ENCODE data around the gene FRMPD4.

FRMPD4 gene

DNA sequence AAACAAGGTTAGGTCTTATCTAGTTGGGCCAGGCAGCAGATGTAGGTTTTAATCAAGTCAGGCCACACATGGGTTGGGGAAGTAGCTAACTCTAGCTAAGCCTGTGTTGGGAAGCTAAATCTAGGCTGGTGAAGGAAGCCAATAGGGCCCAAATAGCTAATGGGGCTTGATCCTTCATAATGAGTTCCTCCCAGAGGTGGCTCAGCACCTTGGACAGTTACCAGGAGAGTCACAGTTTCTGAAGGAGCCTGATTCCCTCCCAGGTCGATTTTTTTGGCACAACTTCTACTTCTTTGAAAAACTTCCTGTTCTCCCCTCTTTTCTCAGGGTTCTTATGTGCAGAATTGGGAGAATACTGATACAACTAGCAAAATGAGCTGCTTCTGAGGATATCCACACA lies 410.5 kb downstream of the FRMPD4 start:
- DNase-seq, result peak; percentile 31

DNA sequence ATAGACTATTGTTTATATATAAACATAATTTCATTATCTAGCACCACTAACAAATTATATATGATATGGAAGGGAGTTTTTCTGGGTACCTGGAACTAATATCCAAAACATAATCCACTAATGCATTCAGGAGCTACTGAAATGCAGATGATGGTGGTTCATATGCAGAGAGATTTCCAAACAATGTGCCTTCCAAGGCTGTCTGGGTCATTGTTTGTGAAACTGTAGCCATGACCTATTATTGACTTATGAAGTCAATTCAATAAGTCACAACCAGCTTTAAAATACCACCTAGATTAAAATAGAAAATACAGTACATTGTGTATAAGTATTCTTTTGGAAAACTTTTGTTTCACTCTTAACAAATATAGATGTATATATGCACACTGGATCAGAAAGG lies 415.9 kb downstream of the FRMPD4 start:
- DNase-seq, result no peak

GRCh38 chrX:12563121-12563520 lies 424.8 kb downstream of the FRMPD4 start:
- peak; percentile 54 for DNase-seq

DNA sequence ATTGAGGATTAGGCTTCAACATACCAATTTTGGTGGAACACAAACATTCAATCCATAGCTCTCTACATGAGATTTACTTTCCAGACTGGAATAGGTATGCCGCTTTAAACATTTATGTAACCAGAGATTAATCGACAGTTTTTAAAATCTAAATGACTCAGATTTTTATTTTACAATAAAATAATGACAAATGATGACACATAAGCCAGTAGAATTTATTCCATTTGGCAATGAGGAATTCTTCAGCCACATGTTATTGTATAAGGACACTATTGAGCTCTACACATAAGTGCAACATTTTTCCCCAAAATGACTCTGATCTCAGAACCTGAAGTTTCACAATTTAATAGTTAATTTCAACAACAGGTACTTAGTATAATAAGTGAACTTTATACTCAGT lies 425.9 kb downstream of the FRMPD4 start:
- no peak for DNase-seq

- DNase-seq, result peak; percentile 2
These were observed 429.6 kb downstream of the FRMPD4 start for GRCh38 chrX:12567857-12568256.

DNA sequence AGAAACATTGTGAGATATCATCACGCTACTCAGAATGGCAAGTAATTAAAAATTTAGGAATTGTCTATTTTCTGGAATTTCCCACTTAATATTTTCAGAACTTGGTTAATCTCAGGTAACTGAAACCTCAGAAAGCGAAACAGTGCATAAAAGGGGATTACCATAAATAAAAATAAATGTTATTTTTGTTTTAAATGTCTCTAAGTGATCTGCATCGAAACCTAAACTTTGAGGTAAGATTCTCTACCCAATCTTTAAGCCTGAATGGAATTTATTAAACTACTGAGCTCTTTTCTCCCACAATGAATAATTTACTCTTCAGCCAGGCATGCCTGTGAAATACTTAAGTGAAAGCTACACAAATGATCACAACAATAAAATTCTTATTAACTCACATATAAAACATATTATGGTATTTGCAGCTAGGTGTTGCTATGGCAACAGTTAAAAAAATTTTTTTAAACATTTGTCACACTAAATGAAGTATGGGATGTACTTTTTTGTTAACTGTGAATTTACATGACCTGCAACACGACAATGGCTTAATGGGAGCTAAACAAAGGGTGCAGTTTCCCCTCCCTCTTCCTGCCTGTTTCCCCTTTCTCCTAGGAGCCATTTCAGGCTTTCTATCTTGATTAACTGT lies 432.7 kb downstream of the FRMPD4 start:
- no peak for DNase-seq

DNA sequence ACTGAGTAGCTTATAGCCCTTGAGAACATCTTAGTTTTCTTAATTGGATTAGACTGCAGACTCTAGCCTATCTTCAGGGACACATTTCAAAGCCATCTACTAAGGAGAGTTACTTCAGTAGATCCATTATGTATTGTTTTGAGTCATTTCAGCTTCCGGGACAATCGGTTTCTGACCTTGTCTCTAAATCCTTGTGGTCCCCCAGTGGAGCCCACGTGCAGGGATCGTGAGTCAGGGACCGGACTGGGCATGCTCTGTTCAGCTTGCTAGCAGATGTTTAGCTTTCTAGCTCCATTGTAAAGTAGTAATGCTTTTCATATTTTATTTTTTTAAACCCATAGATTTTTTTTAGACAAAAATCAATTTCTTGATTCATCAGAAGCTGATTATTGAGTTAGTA lies 441.0 kb downstream of the FRMPD4 start:
- DNase-seq, result no peak

- DNase-seq, result peak; percentile 3
These were observed 442.3 kb downstream of the FRMPD4 start for GRCh38 chrX:12580548-12580947.

DNA sequence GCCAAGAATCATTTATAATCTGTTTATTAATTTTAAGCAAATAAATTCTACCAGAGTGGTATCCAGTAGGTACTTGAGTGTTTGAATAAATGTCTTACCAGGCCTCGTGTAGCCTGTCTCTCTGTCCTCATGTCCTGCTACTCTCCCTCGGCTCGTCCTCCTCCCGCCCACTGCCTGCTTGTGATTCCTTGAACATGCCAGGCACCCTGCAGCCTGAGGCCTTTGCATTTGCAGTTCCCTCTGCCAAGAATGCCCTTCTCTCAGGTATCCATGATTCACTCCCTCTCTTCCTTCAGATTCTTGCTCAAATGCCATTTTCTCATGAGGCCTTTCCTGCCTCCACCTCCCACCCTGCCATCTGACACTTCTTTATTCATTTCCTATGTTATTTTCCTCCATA lies 443.3 kb downstream of the FRMPD4 start:
- DNase-seq, result no peak

DNA sequence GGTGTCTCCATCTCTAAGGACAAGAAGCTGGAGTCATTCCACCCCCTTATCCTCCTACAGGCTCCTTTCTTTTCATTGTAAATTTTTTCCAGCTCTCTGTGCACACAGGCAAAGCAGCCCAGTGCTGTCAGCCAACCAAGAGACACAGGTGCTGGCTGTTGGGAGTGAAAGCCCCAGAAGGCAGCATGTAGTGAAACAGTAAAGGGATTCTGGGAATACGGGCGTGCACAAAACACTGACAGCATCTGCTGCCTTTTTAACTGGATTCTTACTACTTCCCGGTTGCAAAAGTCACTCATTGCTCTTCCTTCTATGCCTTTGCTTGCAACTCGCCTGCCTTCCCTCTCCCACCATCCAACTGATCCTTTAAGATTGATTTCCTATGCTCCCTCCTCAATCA lies 444.4 kb downstream of the FRMPD4 start:
- no peak for DNase-seq

GRCh38 chrX:12583543-12583942 lies 445.3 kb downstream of the FRMPD4 start:
- DNase-seq, result no peak

- DNase-seq, result no peak
These were observed 457.4 kb downstream of the FRMPD4 start for GRCh38 chrX:12595720-12596119.

DNA sequence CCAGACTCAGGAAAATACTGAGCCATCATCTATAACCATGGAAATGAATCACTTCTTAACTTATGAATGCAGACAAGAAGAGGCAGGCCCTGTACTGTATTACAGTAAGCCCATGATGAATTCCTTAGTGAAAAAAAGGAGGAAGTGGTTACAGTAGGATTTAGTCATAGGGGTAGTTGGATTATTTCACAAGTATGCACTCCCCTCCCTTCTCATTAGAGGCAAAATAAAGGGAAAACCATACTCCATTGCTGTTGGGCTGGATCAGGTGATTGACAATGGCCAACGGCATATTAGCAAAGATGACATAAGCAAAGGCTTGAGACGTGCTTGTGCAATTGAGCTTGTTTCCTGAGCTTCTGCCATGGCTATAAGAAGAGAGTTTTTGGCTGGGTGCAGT lies 471.8 kb downstream of the FRMPD4 start:
- DNase-seq, result peak; percentile 92

DNA sequence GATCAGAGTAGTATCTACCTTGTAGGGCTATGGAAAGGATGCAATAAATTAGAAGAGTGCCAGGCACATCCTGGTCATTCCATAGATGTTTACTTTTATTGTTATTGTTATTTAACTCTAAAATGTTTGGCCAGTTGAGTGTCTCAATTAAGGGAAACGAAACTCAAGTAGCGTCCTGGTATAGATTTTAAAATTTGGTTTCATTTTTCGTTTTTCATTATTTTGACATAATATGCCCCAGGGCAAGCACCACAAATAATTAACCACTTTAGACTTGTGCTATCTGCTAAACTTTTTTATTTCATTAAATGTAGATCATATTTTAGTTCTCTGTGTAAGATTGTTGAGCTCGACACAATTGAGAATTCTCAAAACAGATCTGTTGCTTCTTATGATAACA lies 473.2 kb downstream of the FRMPD4 start:
- DNase-seq, result no peak

DNA sequence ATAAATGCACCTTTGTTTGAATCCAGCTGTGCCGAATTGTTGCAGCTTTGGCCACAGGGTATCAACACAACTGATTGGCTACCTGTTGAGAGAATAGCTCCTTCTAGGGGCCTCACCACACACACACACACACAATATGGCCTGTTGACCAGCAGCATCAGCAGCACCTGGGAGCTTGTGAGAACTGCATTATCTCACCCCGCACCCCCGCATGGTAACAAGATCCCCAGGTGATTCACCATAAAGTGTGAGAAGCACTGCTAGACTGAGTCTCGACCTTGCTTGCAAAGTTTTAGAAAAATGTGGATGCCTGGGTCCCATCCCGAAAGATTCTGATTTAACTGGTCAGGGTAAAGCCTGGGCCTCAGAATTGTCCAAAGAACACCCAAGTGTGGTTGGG lies 476.0 kb downstream of the FRMPD4 start:
- no peak for DNase-seq

DNA sequence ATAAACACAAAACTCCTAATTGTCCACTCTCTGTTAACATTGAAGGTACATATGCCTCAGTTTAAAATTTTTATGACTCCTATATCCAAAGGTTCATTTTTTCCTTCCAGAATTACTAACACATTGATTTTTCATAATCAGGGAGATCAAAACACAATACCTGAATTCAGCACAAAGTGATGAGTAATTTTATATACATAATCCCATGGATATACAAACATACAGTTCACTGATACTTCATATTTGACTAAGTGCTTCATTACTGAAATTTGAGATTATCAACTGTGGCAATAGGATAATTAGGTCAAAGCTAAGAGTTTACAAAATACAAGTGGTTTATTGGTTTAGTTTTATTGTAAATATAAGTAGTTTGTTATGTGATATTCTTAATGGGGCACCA lies 476.8 kb downstream of the FRMPD4 start:
- no peak for DNase-seq

DNA sequence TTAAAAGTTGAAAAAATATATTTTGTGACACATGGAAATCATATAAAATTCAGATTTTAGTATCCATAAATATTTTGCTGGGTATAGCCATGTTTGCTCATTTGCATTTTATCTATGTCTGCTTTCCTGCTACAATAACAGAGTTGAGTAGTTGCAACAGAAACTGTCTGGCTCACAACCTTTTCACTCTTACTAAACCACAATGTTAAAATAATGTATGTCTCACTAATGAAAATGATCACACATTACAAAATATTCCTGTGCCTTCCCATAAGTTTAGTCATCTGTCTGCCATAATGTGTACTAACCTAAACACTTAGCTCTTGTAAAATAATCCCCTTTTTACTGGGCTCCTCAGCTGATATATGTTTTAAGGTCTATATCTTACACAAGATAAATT lies 479.0 kb downstream of the FRMPD4 start:
- DNase-seq, result peak; percentile 8

DNA sequence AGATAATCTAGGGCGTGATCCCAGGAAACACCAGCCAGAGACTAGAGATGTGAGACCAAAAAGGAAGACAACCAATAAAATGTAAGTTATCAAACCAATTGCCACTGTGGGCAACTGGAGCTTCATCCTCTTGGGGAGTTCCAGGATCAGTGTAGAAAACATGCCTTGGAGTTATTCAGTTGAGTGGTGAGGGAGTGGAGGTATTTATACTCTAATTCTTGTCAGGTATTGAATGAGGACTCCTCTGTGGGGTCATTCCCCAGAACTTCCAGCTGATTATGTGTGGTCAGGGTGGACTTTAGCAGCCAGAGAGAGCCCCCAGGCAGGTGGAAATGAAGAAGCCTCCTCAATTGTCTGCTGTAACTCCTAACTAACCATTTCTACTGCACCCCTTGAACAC lies 509.0 kb downstream of the FRMPD4 start:
- no peak for DNase-seq

DNA sequence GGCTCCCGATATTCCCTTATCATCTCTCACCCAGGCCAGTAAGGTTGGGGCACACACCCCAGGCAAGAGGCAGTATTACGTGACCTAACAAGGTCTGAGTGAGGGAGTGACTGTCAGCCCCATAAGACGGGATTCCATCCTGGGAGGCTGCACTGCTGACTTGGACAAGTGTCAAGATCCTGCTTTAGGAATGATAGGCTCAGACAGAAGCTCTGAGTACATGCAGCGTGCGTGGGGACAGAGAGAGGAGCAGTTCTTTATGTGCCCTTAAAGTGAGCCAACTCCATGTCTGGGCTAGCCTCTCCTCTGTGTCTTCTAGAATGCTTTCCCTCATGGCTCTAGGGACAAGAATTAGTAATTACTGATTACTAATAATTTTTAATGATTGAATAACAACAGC lies 510.7 kb downstream of the FRMPD4 start:
- no peak for DNase-seq

DNA sequence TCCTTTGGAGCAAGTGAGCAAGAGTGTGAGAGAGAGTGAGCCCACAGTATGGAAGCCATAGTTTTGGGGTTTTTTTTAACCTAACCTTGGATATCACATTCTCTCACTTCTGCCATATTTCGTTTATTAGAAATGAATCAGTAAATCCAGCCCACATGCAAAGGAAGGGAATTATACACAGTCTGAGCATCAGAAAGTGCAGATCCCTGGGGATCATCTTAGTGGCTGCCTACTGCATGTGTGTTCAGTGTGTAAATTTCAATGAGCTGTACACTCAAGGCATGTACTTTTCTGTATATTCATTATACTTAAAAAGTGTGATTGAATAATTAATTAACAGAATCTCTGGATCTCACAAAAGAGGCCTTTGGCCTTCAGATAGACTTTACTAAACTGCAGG lies 519.2 kb downstream of the FRMPD4 start:
- no peak for DNase-seq

DNA sequence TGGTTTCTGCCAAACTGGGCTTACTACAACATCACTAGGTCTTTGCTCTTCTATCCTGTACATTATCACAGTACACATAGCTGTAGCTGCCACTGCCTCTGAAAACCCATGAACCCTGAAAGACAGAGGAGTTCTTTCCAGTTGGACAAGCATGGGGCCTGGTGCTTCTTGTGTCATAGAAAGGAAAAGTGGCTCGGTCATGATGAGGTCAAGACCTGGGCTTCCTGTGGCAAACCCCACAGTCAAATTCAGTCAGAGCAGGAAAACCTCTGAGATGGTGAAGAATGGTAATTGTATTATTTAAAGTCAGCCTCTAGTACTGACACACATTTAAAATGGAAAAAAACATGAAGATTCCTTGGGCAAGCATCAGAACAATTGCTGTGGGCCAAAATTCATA lies 519.6 kb downstream of the FRMPD4 start:
- no peak for DNase-seq

DNA sequence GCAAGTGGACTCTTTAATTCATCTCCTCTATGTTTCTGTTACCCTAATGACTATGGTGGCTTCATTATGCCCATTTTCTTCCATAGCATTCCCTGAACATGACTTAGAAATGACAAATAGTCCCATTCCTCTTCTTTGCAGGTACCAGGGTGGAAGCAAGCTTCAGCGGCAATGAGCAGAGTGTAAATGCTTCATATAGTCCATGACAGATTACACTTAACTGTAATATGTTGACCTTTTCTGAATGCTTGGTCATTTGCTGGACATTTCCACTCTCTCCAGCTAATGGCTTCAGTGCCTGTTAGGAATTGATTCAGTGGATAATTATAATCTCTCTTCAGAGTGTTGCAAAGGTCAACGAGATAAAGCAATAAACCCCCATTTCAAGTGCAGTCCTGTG lies 523.2 kb downstream of the FRMPD4 start:
- no peak for DNase-seq

DNA sequence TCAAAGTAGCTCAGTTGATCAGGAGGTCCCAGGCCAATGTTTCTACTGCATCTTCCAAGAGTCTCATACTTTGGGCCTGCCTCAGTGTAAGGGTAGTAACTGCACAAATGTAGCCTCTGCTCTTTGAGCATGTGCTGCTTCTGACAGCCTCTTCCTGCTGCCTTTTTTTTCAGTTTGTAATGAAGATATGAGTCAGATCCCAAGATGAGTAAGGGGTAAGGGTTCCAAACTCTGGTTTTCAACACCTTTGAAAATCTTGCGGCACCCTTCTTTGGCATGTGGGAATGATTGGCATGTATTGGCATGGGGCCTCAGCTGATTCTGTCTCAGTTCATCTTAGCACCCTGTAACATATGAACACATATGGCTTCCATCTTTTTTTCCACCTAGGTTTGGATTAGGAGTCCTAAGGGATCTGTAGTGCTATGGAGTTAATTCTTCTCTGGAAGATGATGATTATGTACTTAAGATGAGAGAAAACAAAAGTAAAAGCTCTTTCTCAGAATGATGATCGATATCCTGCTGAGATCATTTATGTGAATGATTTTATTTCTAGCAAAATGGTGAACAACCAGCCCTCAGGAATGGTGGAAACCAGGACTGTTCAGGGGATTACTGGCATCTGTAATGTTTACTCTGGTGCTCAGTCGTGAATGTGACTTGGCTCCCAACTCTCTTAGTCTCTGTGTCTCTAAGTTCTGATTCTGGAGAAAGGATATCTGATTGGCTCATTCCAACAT lies 534.3 kb downstream of the FRMPD4 start:
- peak; percentile 54 for DNase-seq

DNA sequence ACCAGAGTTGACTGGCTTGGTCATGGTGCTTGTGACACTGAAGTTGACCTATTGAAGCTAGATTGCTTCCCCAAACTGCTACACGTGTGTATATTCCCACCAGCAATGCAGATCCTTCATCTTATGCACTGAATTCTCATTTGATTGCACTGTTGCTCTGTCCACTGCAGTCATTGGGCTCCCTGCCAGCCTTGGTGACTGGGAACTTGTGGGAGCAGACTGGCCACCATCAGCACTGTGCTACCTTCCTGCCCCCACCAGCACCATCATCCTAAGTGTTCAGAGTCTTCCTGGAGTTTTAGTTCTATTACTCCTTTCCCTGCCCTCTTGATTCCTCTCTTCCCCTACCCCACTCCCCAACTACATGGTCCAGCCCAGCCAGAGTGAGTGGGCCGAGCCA lies 535.2 kb downstream of the FRMPD4 start:
- no peak for DNase-seq

DNA sequence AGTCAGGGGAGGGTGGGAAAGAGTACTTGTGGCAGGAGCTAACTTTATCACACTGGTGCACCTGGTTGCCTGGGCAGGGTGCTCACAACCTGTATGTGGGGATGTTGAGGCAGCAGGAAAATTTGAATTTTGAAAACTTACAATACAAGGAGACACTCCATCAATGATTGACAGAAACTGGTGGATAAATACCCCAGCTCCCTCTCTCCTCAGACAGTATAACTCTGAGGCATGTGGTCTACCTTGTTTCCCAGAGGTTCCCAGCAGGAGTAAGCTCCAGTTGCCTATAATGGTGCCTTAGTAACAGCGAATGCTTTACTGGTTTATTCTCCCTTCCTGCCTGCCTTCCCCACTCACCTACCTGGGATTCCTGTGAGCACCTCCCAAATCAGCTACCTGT lies 541.2 kb downstream of the FRMPD4 start:
- no peak for DNase-seq

All from fibroblast of skin of right biceps (primary cell).